ENCODE measurements around the gene AK8. TPM values are rescaled to one million over a fixed set of nuclear protein-coding genes. Genes with fewer than 3 reads are reported as not detected.

The AK8 gene
- not detected in 2 replicates for total RNA-seq

GRCh38 chr9:132877824-132878694 lies at the start of gene AK8:
Gene AK8, minus strand, starts transcription at chr9:132878284. Its CDS starts 29 bp downstream, at chr9:132878255.
- intact Hi-C loops (cut with micrococcal nuclease), result loop anchor here (1.0 to 5.0 kb wide), 5 partner anchors 23 to 801 kb away; partner anchors contain the start of genes GTF3C4, MED27 and TSC1
- H3K9me3 Mint-ChIP-seq, result no peaks in the 10 kb centered on the region
- H3K4me1 Mint-ChIP-seq (ENCODE audit: low read depth), result peaks cover 27% of the 10 kb centered on the region
- no peaks in the 10 kb centered on the region for H3K36me3 Mint-ChIP-seq (ENCODE audit: low read depth)
- H3K4me3 Mint-ChIP-seq, result peak within 1 kb of the TSS; percentile 84
- peak within 1 kb of the TSS; percentile 68 for H3K27ac Mint-ChIP-seq
- peak; percentile 75 for DNase-seq (ENCODE audit: low spot score)
- H3K27me3 Mint-ChIP-seq (ENCODE audit: insufficient read depth), result peaks cover 9% of the 10 kb centered on the region

DNA sequence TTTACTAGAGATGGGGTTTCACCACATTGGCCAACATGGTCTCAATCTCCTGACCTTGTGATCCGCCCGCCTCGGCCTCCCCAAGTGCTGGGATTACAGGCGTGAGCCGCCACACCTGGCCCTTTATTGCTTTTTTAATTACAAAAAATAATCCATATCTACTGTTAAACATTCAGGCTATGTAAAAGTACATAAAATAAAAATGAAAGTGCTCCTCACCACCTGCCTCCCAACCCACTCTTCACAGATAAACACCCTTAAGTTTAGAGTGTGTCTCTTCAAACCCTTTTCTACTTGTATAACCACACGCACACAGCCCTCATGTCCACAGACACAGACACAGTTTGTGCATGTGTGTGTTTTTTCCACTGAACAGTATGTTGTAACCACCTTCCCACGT lies 49.6 kb upstream of the AK8 start:
- DNase-seq (ENCODE audit: low spot score), result no peak
- H3K9me3 Mint-ChIP-seq, result no peaks in the 10 kb centered on the region
- no peak overlapping the region for H3K4me3 Mint-ChIP-seq
- peaks cover 13% of the 10 kb centered on the region for H3K36me3 Mint-ChIP-seq (ENCODE audit: low read depth)
- H3K27ac Mint-ChIP-seq, result no peak overlapping the region
- H3K27me3 Mint-ChIP-seq (ENCODE audit: insufficient read depth), result no peaks in the 10 kb centered on the region
- intact Hi-C loops (cut with micrococcal nuclease), result no loop called here
- no peaks in the 10 kb centered on the region for H3K4me1 Mint-ChIP-seq (ENCODE audit: low read depth)

DNA sequence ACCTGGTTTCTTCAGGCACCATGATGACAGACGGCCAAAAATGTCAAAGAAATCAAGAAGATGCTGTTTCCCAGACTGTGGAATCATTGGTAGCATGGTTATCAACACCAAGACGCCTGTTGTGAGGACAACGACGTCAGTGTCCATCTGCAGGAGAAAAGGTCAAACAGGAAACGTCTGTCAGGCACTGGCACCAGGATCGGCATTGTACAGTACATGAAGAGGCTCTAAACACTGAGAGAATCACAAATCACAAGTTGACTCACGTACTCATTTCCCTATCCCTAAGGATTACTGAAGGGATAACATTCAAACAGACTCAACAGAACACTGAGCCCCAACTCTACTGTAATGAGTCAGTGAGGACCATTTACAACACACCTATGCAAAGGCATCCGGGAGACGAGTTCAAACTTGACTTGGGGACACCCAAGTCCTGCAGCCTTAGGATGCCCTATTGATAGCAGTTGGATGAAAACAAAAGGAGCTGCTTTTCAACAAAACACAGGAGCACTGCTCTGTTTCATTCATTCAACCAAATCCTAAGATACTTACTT lies 45.3 kb upstream of the AK8 start:
- Mint-ChIP-seq H3K4me3 (no peak overlapping the region), H3K27me3 (ENCODE audit: insufficient read depth) (no peaks in the 10 kb centered on the region), H3K27ac (no peak overlapping the region), H3K36me3 (ENCODE audit: low read depth) (peaks cover 39% of the 10 kb centered on the region), H3K4me1 (ENCODE audit: low read depth) (no peaks in the 10 kb centered on the region), H3K9me3 (no peaks in the 10 kb centered on the region)
- DNase-seq (ENCODE audit: low spot score), result no peak
- intact Hi-C loops (cut with micrococcal nuclease), result no loop called here

- H3K36me3 Mint-ChIP-seq (ENCODE audit: low read depth), result peaks cover 38% of the 10 kb centered on the region
- H3K27me3 Mint-ChIP-seq (ENCODE audit: insufficient read depth), result no peaks in the 10 kb centered on the region
- no peak overlapping the region for H3K4me3 Mint-ChIP-seq
- no peaks in the 10 kb centered on the region for H3K4me1 Mint-ChIP-seq (ENCODE audit: low read depth)
- intact Hi-C loops (cut with micrococcal nuclease), result no loop called here
- no peaks in the 10 kb centered on the region for H3K9me3 Mint-ChIP-seq
- no peak overlapping the region for H3K27ac Mint-ChIP-seq
- DNase-seq (ENCODE audit: low spot score), result no peak
These were observed 41.7 kb upstream of the AK8 start for GRCh38 chr9:132919614-132920268.

- no peak overlapping the region for H3K27ac Mint-ChIP-seq
- H3K27me3 Mint-ChIP-seq (ENCODE audit: insufficient read depth), result no peaks in the 10 kb centered on the region
- H3K4me1 Mint-ChIP-seq (ENCODE audit: low read depth), result no peaks in the 10 kb centered on the region
- DNase-seq (ENCODE audit: low spot score), result no peak
- peaks cover 31% of the 10 kb centered on the region for H3K36me3 Mint-ChIP-seq (ENCODE audit: low read depth)
- H3K4me3 Mint-ChIP-seq, result no peak overlapping the region
- no peaks in the 10 kb centered on the region for H3K9me3 Mint-ChIP-seq
- intact Hi-C loops (cut with micrococcal nuclease), result no loop called here
These were observed 36.8 kb upstream of the AK8 start for GRCh38 chr9:132914924-132915323.

- intact Hi-C loops (cut with micrococcal nuclease), result no loop called here
- no peak overlapping the region for H3K4me3 Mint-ChIP-seq
- no peak for DNase-seq (ENCODE audit: low spot score)
- peaks cover 17% of the 10 kb centered on the region for H3K36me3 Mint-ChIP-seq (ENCODE audit: low read depth)
- no peaks in the 10 kb centered on the region for H3K9me3 Mint-ChIP-seq
- H3K4me1 Mint-ChIP-seq (ENCODE audit: low read depth), result peaks cover 7% of the 10 kb centered on the region
- H3K27ac Mint-ChIP-seq, result no peak overlapping the region
- no peaks in the 10 kb centered on the region for H3K27me3 Mint-ChIP-seq (ENCODE audit: insufficient read depth)
These were observed 34.0 kb upstream of the AK8 start for GRCh38 chr9:132912131-132912530.

DNA sequence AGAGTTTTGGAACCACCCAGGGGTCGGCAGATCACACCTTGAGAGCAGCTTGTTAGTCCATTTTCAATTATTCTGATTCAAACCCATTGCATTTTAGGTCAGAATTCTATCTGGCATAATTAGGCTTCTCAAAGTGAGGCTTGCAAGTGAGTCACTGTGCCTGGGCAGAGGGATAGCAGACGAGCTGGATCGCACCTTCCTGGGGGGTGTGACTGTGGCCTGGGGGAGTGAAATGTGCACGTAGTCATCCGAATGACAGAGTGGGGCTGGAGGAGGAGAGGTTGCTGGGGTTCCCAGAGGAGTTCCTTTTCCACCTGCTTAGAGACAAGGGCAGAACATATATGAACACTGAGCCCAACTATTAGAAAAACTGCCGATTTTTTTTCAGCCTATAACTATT lies 32.3 kb upstream of the AK8 start:
- no peaks in the 10 kb centered on the region for H3K27me3 Mint-ChIP-seq (ENCODE audit: insufficient read depth)
- DNase-seq (ENCODE audit: low spot score), result no peak
- H3K36me3 Mint-ChIP-seq (ENCODE audit: low read depth), result peaks cover 19% of the 10 kb centered on the region
- no peak overlapping the region for H3K4me3 Mint-ChIP-seq
- no peaks in the 10 kb centered on the region for H3K9me3 Mint-ChIP-seq
- H3K4me1 Mint-ChIP-seq (ENCODE audit: low read depth), result peaks cover 7% of the 10 kb centered on the region
- H3K27ac Mint-ChIP-seq, result no peak overlapping the region
- intact Hi-C loops (cut with micrococcal nuclease), result no loop called here

DNA sequence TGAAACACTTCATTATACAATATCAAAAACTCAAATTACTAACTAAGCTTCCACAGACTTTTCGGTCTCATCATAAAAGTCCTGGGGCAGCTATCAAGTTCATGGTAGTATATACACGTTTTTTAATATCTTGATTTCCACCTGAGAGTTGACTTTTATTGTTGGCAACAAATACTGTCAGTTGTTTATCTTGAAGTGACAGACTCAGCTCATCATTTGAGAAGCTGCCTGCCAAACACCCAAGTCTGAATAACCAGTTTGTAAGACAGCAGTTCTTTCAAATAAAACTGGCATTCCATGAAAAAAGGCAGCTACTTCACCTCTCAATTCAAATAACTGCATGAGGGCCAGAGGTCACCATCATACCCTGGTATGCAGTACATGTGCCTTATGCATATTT lies 31.2 kb upstream of the AK8 start:
- Mint-ChIP-seq H3K4me1 (ENCODE audit: low read depth) (peaks cover 7% of the 10 kb centered on the region), H3K27me3 (ENCODE audit: insufficient read depth) (no peaks in the 10 kb centered on the region), H3K27ac (no peak overlapping the region), H3K9me3 (no peaks in the 10 kb centered on the region), H3K4me3 (no peak overlapping the region), H3K36me3 (ENCODE audit: low read depth) (peaks cover 24% of the 10 kb centered on the region)
- no peak for DNase-seq (ENCODE audit: low spot score)
- intact Hi-C loops (cut with micrococcal nuclease), result no loop called here

GRCh38 chr9:132908635-132909034 lies 30.6 kb upstream of the AK8 start:
- Mint-ChIP-seq H3K36me3 (ENCODE audit: low read depth) (peaks cover 24% of the 10 kb centered on the region), H3K27ac (no peak overlapping the region), H3K4me1 (ENCODE audit: low read depth) (peaks cover 7% of the 10 kb centered on the region), H3K27me3 (ENCODE audit: insufficient read depth) (no peaks in the 10 kb centered on the region), H3K9me3 (no peaks in the 10 kb centered on the region), H3K4me3 (no peak overlapping the region)
- intact Hi-C loops (cut with micrococcal nuclease), result no loop called here
- no peak for DNase-seq (ENCODE audit: low spot score)

GRCh38 chr9:132905726-132906125 lies 27.6 kb upstream of the AK8 start:
- peaks cover 15% of the 10 kb centered on the region for H3K4me1 Mint-ChIP-seq (ENCODE audit: low read depth)
- no peaks in the 10 kb centered on the region for H3K27me3 Mint-ChIP-seq (ENCODE audit: insufficient read depth)
- no peak for DNase-seq (ENCODE audit: low spot score)
- H3K4me3 Mint-ChIP-seq, result no peak overlapping the region
- intact Hi-C loops (cut with micrococcal nuclease), result no loop called here
- H3K9me3 Mint-ChIP-seq, result no peaks in the 10 kb centered on the region
- H3K27ac Mint-ChIP-seq, result no peak overlapping the region
- peaks cover 17% of the 10 kb centered on the region for H3K36me3 Mint-ChIP-seq (ENCODE audit: low read depth)

- no peaks in the 10 kb centered on the region for H3K9me3 Mint-ChIP-seq
- no peak overlapping the region for H3K27ac Mint-ChIP-seq
- no peak for DNase-seq (ENCODE audit: low spot score)
- H3K27me3 Mint-ChIP-seq (ENCODE audit: insufficient read depth), result no peaks in the 10 kb centered on the region
- H3K36me3 Mint-ChIP-seq (ENCODE audit: low read depth), result peaks cover 17% of the 10 kb centered on the region
- intact Hi-C loops (cut with micrococcal nuclease), result loop anchor here (5.0 kb wide), 2 partner anchors 102 to 397 kb away; no protein-coding TSS in a partner anchor
- no peak overlapping the region for H3K4me3 Mint-ChIP-seq
- peaks cover 13% of the 10 kb centered on the region for H3K4me1 Mint-ChIP-seq (ENCODE audit: low read depth)
These were observed 25.7 kb upstream of the AK8 start for GRCh38 chr9:132903574-132904492.

Measured in activated T-helper 1 cell treated with anti-CD3 and anti-CD28 coated beads, Interleukin-12 subunit alpha, Interleukin-12 subunit beta, Interleukin-2, Interleukin-4 antibody, amounts not matched to agents 30 ng/mL and 10 ng/mL and 1 ng/mL, durations not matched to agents 14 hours and 24 hours and 36 hours (primary cell).